Skin epidermis (tissue), 12 donors: Measurements from ENCODE around the gene ATP11C.
"Not testable (repeated sequence)": the region's sequence is repeated elsewhere in the genome, so short reads cannot be mapped to it uniquely, and the experiment has no call there.

ENCODE experiments used
- H3K27ac ChIP-seq, 21 experiments: fragments of 200-600 bp; sonication (generic) in 11 of 21; one replicate each; pipeline ENCODE4 v1.5.0; 2020; ENCODE audit warnings: mild to moderate bottlenecking in 3 of 21, inconsistent platforms in 2 of 21, moderate library complexity in 2 of 21
- H3K4me3 ChIP-seq, 7 experiments: fragments of 200-600 bp; sonication (generic) in 2 of 7; one replicate each; pipeline ENCODE4 v1.5.0; 2020; ENCODE audit warnings: inconsistent platforms in 2 of 7, mild to moderate bottlenecking in 2 of 7, moderate library complexity in 1 of 7

Gene ATP11C

GRCh38 chrX:139932901-139933796 lies at the start of gene ATP11C:
Gene ATP11C, minus strand, starts transcription at chrX:139933053. Its CDS starts 1,011 bp downstream, at chrX:139932042.
- Histone ChIP-seq H3K27ac (peak within 1 kb of the TSS; percentile 84 to 98 (median 94)), H3K4me3 (peak within 1 kb of the TSS; percentile 52 to 83 (median 66))

DNA sequence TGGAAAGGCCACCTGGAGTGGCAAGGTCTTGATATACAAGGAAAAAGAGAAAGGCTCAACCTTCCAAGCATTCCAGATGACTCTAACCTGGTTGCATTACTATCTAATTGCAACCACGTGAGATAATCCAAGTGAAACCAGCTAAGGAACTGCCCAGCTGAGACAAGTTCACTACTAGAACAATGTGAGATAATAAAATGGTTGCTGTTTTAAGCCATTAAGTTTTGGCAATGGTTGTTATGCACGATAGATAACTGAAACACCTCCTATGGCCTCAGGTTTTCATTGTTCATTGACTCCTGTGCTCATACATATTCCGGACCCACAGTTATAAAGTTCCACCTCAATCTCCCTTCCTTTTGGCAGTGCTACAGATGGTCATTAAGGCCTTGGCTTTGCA lies 41.6 kb upstream of the ATP11C start:
- H3K4me3 ChIP-seq: no peak overlapping the region
- H3K27ac ChIP-seq: no peak overlapping the region

- no peak overlapping the region for H3K27ac ChIP-seq
- H3K4me3 ChIP-seq: no peak overlapping the region
These were observed 40.1 kb upstream of the ATP11C start for GRCh38 chrX:139972629-139973624.

DNA sequence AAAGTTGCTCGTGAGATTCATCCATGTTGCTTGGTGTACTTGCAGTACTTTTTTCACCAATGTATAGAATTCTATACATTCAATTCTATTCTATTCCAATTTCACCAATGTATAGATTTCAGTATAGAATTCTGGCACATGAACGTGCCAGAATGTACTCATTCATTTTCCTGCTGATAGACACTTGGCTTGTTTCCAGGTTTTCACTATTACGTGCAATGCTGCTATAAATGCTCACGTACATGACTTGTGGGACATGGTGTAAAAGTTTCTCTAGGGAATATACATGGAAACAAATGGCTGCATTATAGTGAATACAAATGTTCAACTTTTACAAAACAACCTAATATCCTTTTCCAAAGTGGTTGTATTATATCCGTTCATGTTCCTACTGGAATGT lies 39.3 kb upstream of the ATP11C start:
- H3K27ac ChIP-seq: no peak overlapping the region

GRCh38 chrX:139971394-139971749 lies 38.5 kb upstream of the ATP11C start:
- no peak overlapping the region for H3K4me3 ChIP-seq

More for the DNA sequence above, 39.3 kb upstream of the ATP11C start:
- H3K4me3 ChIP-seq: no peak overlapping the region

GRCh38 chrX:139969286-139969685 lies 36.4 kb upstream of the ATP11C start:
- no peak overlapping the region for H3K27ac ChIP-seq
- H3K4me3 ChIP-seq: no peak overlapping the region

More at GRCh38 chrX:139971394-139971749, 38.5 kb upstream of the ATP11C start:
- no peak overlapping the region for H3K27ac ChIP-seq

- no peak overlapping the region for H3K4me3 ChIP-seq
- H3K27ac ChIP-seq: no peak overlapping the region
These were observed 34.9 kb upstream of the ATP11C start for GRCh38 chrX:139967750-139968149.

- no peak overlapping the region for H3K4me3 ChIP-seq
- H3K27ac ChIP-seq: no peak overlapping the region
These were observed 34.4 kb upstream of the ATP11C start for GRCh38 chrX:139967300-139967699.

GRCh38 chrX:139966159-139966558 lies 33.3 kb upstream of the ATP11C start:
- not testable (repeated sequence) for H3K27ac ChIP-seq, H3K4me3 ChIP-seq

DNA sequence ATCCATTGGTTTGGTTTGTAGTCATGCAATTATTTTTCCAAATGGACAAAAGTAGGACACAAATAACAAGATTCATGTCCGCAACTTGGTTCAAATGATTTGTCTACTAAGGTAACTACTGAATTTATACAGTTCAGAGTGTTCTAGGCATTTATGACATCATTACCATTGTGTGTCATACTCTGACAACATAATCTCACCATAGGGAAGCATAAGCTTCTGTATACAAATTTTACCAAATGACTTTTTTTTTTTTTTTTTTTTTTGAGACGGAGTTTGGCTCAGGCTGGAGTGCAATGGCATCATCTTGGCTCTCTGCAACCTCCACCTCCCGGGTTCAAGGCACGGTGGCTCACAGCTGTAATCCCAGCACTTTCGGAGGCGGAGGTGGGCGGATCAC lies 32.6 kb upstream of the ATP11C start, which contains the start of gene CXorf66:
TSS of gene CXorf66 (minus strand) at position 101 of the 400 bp plus-strand sequence. CDS start at position 76, 25 bp downstream.
- H3K4me3 ChIP-seq: no peak within 1 kb of the TSS
- no peak within 1 kb of the TSS for H3K27ac ChIP-seq

DNA sequence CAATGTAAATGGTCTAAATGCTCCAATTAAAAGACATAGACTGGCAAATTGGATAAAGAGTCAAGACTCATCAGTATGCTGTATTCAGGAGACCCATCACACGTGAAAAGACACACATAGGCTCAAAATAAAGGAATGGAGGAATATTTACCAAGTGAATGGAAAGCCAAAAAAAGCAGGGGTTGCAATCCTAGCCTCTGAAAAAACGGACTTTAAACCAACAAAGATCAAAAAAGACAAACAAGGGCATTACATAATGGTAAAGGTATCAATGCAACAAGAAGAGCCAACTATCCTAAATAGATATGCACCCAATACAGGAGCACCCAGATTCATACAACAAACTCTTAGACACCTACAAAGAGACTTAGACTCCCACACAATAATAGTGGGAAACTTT lies 28.2 kb upstream of the ATP11C start:
- not testable (repeated sequence) for H3K4me3 ChIP-seq, H3K27ac ChIP-seq

DNA sequence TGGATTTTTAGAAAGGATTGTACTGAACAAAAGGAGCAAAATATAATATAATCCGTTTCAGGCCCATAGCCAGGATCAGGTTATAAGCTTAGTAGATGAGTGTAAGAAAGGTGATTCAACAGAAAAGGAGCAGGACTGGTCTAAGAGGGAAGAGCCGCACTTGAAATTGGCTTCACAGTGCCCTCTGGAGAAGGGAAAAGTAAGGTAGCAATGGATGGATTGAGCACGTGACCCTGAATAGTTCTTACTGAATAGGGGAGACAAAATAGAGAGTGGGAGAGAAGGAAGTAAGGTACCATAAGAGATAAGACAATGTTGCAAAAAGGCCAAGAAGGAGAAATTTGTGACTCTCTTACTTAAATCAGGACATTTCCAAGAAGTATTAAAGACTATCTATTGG lies 16.9 kb upstream of the ATP11C start:
- H3K4me3 ChIP-seq: no peak overlapping the region
- no peak overlapping the region for H3K27ac ChIP-seq

GRCh38 chrX:139945075-139945474 lies 12.2 kb upstream of the ATP11C start:
- H3K27ac ChIP-seq: no peak overlapping the region
- H3K4me3 ChIP-seq: no peak overlapping the region

GRCh38 chrX:139936259-139936658 lies 3.4 kb upstream of the ATP11C start:
- H3K27ac ChIP-seq: no peak overlapping the region
- H3K4me3 ChIP-seq: no peak overlapping the region

DNA sequence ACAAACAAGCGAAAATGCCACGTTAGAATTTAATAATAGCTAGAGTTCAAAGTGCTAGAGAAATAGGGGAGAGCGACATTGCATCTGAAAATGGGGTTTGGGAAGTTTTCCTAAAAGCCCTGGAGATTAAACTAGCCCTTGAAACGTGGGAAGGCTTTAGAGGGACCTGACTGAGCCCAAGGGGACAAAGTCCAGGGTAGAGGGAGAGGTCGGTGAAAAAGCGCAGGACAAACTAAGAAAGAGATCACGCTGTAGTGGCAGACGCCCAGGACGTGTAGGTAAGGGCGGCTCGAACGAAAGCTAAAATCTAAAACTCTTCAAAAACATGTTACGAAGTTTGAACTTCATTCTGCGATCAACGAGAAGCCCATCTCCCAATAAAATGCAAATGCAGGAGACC lies 1.1 kb upstream of the ATP11C start:
- Histone ChIP-seq H3K27ac (peak overlapping the region in 18 of 21 experiments; percentile 69 to 98 (median 94)), H3K4me3 (peak overlapping the region in 6 of 7 experiments; percentile 52 to 83 (median 74))

DNA sequence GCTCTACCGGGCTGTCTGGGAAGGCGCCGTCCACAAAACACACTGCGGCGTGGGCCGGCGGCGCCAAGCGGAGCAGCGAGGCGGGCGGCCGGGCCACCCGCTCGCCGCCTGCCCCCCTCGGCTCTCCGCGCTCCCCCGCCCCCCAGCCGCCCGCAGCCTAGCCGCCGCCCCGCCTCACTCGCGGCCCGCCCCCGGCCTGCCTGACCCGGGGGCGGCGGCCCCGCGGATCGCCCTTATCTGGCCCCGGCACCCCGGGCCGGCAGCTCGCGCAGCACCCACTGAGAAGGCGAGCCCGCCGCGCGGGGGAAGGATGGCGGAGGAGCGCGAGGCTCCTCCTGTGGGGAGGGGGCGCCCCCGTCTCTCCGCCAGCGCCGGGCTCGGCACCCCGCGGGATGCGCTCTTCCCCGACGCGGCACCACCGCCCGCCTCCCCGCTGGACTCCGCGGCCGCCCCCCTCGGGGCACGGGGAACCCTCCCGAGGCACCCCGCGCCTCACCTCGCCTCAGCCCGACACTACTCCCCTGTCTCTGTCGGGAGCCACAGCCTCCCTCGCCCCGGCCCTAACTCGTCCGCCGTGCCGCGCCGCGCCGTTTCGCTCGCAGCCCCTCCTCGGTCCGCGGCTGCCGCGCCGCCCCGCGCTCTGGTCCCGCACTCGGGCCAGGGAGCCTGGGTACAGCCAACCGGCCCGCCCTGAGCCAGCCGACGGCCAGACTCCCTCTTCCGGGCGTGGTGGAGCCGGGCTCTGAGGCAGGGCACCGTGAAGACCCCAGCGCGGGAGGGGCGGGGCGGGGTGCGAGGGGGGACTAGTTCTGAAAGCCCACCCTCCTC lies 566 bp downstream of the ATP11C start:
- Histone ChIP-seq H3K27ac (peak overlapping the region; percentile 84 to 98 (median 94)), H3K4me3 (peak overlapping the region; percentile 52 to 83 (median 66))

DNA sequence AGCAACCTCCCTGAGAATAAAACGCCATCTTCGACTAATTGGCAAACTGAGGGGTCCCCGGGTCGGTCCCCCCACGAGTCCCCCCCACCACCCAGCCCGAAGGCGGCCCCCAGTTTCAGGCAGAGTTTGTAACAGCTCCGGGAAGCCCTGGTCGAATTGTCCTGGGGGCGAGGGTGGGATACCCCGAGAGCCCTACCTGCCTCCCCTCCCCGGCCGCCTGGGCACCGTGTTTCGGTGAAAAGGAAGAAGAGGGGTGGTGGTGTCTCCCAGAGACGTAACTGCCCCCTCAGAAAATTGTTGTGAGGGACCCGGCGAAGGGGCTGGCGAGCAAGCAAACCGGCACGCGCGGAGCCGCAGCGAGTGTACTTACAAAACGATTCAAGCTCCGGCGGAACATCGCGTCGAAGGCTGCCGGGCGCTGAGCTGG lies 1.2 kb downstream of the ATP11C start:
- Histone ChIP-seq H3K27ac (peak overlapping the region in 20 of 21 experiments; percentile 25 to 96 (median 84)), H3K4me3 (peak overlapping the region; percentile 52 to 83 (median 66))

DNA sequence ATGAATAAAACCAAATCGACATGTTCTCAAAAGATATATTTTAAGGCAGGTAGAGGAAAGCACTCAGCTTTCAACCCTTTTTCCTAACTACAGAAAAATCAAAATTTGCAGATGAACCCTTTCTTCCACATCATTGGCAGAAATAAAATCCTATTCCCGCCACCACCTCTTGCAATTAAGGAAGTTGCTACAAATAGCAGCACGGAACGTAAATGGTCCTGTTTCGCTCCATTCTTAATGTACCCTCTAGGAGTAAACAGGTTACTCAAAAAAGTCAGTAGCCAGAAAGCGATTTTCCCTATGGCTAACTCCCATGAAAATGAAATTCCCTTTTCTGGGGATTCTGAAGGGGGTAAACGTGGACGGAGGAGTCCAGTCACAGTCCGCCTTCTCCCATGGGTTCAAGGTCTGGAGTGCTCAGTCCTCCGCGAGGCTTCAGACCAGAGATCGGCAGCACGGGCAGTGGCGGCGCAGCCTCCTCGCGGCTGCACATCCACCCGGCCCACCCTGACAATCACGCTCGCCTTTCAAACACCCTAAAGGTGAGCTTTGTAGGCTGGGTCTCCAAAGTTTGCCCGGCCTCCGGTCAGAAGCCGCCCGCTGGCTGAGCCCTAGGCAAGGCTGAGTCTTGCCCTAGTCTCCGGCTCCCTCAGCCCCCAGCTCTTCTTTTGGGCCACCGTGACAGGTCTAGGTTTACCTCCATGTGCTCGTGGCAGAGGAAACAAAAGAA lies 1.8 kb downstream of the ATP11C start:
- peak overlapping the region; percentile 52 to 83 (median 66) for H3K4me3 ChIP-seq
- peak overlapping the region in 18 of 21 experiments; percentile 25 to 96 (median 90) for H3K27ac ChIP-seq
